ENCODE data around the gene PRKAG1.

DNA sequence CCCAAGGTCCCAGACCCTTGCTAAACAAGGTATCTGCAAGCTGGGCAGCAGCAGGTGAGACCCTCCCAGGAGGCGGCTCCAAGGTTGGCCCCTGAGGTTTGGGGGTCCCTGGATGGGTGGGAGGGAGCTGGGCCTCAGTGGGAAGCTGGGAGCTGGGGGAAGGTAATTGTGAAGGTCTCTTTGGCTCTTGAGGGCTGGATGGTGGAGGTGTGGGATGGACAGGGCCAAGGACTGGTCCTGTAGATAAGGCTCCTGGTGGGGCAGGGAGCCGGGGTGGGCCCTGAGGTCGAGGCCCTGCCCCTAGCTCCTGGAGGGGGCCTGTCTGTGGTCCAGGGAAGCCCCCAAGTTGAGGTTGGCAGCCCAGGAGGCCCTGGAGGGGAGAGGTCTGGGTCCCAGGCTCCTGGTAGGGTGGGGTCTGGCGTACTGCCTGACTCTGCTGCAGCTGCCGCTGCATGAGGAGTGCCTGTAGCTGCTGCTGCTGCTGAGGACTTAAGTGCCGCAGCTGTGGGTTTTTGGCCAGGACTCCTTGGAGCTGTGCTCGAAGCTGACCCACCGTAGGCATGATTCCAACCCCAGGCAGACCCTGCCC is 13.1 kb upstream of the PRKAG1 start:
- TF ChIP-seq, protein P1, sequence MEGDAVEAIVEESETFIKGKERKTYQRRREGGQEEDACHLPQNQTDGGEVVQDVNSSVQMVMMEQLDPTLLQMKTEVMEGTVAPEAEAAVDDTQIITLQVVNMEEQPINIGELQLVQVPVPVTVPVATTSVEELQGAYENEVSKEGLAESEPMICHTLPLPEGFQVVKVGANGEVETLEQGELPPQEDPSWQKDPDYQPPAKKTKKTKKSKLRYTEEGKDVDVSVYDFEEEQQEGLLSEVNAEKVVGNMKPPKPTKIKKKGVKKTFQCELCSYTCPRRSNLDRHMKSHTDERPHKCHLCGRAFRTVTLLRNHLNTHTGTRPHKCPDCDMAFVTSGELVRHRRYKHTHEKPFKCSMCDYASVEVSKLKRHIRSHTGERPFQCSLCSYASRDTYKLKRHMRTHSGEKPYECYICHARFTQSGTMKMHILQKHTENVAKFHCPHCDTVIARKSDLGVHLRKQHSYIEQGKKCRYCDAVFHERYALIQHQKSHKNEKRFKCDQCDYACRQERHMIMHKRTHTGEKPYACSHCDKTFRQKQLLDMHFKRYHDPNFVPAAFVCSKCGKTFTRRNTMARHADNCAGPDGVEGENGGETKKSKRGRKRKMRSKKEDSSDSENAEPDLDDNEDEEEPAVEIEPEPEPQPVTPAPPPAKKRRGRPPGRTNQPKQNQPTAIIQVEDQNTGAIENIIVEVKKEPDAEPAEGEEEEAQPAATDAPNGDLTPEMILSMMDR (IDR thresholded peaks at IDR 0.05), result no peak
- TF ChIP-seq POLR2A (IDR thresholded peaks at IDR 0.05), result no peak

Measured in heart left ventricle (tissue), 13 donors.